Inflammatory macrophage treated with lipopolysaccharide for 1 hour (primary cell): ENCODE measurements around the gene NOL4L.

ENCODE experiments used
- DNase-seq, 2 donors: peaks; one replicate each; pipeline ENCODE4 v3.0.0-alpha.2; 2020 to 2022

NOL4L gene

DNA sequence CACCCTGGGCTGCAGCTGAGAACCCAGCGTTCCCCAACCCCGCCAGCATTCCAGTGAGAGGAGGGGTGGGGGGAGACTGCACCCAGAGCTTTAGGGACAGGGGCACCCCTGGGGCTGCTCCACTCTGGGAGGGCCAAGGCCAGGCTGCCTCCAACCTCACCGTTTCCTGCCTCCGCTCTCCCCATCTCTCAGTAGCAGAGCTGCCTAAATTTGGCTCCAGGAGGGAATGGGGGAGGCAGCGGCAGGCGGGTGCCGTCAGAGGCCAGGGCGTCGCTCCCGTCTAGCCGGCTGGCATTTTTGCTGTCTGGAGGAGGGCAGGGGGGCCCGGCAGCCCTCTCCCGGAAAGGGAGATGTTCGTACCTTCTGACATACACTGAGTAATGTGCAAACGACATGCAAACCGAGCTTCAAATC, 46.6 kb downstream of the NOL4L start:
- DNase-seq: no peak

DNA sequence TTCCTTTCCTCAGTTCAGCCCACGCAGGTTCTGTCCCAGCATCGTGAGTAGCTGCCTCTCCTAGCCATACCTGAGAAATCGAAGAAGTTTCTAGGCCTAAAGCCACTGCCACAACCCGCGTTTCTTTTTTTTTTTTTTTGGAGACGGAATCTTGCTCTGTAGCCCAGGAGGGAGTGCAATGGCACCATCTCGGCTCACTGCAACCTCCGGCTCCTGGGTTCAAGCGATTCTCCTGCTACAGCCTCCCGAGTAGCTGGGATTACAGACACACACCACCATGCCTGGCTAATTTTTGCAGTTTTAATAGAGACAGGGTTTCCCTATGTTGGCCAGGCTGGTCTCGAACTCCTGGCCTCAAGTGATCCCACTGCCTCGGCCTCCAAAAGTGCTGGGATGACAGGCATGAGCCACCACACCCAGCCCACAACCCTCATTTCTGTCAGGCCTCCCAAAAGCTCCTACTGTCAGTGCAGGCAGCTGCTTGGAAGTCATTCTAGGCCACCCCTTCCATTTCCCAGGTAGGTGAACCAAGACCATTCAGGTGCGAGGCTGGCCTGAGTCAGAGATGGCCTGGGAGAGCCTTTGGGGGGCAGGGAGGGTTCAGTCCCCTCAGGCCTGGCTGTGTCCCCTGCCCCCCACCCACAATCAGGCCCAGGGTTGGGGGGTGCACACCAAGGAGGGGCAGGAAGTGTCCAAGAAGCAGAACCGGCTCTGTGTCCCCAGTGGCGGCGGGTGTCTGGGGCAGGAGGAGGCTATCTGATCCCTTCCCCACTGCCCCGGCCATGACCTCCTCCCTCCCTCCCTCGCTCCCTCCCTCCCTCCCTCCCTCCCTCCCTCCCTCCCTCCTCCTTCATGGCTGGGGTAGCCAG, 47.2 kb downstream of the NOL4L start:
- no peak for DNase-seq

DNA sequence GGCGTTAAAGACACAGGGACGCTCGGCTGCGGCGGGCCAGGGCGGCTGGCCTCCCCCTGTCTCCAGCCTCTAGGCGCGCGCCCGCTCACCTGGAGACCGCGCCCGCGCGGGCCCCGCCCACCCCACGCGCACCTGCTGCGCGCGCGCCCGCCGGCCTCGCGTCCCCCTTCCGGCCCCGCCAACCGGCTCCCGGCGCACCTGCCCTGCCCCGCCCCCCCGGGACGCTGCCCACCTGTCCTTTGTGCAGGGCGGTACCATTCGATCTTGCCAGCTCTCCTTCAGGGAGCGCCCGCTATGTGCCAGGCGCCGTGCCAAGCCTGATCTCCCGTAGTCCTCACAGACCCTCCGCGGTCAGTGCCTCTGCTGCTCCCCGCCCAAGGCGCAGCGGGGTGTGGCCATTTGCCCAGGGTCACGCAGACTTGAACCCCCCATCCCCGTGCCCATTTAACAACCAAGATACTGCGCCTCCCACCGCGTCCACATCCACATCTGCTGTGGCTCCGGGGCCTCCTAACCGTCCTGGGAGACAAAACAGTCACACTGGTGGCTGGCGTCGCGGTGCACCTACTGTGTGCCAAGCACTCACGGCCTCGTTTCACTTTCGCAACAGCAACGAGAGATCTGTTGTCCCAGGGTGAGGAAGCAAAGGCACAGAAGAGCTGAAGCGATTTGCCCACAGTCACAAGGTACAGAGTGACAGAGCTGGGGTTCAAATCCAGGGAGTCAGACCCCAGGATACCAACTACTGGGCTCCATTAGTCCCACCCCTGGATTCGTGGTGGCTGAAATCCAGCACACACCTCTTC, 48.1 kb downstream of the NOL4L start:
- DNase-seq: peak in 1 of 2 donors; percentile 22

DNA sequence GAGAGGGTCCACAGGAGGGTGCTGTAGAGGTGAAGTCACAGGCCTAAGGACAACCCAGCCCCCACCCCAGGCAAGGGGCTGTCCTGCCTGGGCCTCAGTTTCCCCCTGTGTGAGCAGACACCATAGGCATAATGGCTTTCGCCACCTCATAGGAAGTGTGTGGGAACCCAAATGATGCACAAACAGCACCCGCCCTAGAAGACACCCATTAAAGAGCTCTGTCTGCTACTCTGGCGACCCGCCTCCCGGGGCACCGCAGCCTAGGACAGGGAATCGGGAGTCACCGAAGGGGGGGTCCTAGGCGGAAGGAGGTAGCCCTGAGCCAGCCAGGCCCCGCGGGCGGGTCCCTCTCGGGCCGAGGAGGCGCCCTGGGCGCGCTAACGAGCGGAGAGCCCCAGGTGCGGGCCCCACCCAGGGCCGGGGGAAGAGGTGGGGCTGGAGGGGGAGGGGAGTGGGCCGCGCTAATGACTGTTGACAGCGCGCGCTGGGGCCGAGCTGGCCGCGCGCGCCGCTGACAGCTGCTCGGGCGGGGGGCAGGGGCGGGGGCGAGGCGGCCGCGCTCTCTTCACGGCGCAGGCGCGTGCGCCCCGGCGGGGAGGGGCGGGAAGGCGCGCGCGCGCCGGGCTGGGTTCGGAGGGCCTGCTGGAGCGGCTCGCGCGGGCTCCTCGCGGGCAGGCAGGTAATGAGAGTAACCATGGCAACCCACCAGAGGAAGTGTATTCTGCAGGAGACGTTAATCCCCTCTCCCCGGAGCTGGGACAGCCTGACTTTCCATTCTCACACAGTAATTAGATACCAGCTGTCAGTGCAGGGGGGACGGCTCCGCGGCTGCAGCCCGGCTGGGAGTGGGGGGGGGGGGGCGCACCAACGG, 48.9 kb downstream of the NOL4L start:
- DNase-seq: peak in 1 of 2 donors; percentile 25

DNA sequence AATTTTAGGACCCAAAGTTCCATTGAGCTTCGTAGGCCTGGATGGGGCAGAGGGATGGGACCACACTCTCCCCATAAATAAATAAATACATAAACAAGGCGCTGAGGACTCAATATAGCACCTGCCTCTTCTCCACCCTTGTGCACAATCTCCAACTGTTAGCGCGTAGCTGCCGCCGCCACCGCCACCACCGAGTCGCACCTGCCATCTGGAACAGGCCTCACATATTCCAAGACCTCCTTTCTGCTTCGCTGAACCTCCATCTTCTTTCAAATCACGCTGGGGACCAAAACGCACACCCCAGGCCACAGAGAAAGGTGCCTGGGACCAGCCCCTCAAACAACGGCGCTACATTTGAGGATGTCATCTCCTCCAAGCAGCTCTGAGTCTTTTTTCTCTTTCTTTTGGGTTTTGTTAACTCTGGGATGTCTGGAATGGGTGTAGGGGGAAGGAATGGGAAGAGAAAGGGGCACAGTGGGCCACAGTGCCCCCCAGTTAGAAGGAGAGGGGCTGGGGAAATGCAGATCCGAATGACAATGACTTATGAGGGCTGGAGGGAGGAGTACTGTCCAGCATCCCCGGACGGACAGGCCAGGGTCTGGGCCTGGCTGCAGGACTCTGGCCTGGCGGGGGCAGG, 49.7 kb downstream of the NOL4L start:
- no peak for DNase-seq

DNA sequence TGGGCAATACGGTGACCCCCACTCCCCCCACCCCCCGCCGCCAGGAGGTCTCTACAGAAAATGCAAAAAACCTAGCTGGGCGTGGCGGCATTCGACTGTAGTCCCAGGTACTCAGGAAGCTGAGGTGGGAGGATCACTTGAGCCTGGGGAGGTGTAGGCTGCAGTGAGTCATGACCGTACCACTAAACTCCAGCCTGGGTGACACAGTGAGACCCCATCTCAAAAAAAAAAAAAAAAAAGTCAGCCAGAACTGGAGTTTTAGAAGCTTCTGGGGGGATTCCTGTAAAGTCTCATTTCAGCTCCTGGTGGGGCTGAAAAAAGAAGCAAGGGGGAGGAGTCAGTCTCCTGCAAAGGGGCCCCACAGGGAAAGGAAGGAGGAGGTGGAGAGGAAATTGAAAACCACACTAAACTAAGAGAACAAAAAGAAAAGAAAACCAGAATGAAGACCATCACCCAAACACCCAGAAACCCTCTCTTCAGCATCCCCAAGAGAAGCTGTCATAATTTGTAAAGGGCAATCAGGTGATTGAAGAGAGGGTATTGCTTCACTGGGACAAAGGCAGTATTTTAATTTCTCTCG, 50.4 kb downstream of the NOL4L start:
- DNase-seq: no peak

DNA sequence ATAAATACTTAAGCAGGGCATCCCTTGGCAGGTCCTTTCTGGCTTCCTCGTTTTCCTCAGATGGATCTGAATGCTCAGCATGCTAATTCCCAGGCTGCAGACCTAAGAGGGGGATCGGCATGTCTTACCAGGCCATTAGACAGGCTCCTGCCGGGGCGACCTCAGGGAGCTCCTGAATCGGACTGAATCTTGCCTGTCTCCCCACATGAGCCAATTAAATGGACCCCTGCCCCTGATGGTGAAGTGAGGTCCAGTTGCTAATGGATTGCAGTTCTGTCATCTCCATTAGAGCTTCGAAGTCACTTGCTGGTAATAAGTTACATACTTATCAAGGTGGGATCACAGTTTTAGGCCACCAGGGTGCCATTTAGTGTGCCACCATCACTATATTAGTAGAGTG, 51.4 kb downstream of the NOL4L start:
- DNase-seq: no peak

DNA sequence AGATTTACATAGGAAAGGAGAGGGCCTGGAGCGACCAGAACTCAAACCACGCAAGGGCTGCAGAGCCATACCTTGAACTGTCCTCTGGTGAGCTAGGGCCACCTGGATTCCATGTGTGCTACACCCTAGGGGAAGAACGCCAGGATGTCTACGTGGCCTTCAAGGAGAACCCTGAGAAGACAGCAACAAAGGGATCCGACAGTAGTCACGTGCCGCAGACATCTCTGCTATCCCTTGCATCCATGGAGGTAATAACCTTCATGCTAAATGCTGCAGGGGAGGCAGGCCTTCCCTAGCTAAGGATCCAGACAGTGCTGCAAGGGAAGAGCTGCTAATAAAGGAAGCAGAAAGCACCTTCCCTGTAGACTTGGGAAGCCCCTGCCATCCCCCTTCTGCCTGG, 52.9 kb downstream of the NOL4L start:
- no peak for DNase-seq

DNA sequence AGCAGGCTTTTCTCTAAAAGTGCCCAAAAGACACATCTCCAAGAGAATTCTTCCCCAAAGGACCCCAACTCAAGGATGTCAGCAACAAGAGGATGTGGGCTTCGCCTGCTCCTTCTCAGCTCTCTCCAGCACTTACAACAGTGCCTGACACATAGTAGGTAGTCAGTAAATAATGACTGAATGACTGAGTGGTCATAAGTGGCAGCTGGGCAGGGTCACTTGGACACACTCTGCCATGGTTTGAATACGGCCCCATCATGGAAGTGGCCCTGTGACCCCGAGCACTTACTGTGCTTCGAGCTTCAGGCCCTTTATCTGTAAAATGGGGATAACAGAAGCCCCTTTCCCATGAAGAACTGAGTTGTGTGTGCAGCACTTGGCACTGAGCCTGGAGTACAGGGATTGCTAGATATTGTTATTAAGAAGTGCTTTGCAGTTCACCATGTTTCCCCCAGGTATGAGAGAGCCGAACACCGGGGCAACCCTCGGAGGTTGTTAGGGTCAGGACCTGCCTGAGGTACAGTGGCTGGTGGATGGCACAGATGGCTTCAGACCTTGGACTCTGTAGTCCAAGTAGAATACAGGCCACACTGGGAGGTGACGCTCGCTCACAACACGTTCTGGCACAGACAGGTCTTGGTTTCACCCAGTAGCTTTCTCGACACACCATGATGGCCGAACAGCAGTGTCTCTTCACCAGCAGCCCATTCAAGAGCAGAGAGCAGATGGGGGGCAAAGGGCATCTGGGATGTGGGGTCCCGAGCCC, 56.0 kb downstream of the NOL4L start:
- no peak for DNase-seq

DNA sequence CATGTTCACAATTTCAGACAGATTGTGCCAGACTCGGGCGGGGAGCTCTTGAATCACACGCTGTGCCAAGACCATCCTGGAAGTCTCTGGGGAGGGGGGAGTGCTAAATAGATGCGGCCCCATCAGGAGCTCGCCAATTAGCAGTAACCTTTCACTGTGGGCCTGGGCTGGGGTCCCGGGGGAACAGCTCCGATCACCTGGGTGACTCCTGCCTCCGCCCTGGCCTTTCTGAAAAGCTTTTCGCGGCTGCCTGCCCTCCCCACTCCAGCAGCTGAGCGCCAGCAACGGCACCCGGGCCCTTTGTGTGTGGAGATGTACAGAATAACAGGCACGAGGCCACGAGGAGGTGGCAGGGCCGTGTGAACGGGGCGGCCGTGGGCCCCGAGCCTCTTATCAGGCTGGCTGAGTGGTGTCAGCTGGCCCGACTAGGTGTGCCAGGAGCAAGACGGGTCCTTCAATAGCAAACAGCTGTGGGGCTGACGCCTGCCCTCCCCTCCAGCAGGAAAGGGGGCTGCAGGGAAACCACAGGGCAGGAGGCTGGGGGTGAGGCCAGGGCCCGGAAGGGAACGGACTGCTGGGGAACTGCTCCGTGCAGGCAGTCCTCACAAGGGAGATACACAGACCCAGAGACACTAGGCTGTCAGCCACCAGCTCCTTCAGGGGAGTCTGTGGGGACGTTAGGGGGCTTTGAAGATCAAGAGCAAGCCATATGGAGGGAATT, 56.8 kb downstream of the NOL4L start:
- no peak for DNase-seq

DNA sequence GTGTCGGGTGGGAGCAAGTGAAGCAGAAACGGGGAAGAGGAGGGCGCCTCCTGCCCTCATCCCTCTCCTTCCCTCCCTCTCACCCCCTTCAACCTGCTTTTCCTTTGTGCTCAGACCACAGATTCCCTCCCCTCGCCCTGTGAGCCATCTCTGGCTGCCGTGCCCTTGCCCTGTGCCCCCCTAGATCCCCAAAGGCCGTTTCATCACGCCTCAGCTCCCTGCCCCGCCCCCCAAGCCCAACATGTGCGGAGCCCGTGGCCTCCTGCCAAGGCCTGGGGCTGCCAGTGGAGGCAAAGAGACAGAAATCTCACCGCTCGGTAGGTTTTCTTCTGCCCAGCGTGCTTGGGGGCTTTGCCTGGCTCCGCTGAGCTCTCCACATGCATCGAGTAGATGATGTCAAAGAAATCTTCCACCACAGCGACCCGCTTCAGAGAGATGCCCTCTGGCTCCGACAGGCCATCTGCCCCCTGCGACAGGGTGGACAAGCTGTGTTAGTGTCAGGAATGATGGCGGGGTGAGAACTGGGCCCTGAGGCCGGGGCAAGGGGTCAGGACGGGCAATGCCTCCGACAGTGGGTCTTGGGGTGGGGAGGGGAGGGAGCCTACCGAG, 57.6 kb downstream of the NOL4L start:
- DNase-seq: no peak

DNA sequence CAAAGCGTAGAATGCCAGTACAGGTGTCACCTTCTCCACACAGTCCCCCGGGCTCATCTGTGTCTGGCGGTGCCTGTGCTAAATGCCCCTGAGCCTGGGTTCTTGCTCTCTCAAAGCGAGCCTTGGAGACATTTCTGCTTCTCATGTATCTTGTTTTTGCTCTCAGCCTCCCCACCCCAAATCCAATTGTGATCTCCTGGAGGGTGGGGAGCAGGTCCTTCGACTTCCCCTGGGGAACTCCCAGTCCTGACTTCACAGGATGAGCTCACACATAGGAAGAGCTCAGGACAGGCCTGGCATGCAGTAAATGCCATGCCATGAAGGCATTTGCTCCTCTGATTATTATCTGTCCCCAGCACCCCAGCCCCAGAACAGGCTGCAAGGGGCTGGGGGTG, 58.1 kb downstream of the NOL4L start:
- peak; percentile 50 to 78 for DNase-seq

DNA sequence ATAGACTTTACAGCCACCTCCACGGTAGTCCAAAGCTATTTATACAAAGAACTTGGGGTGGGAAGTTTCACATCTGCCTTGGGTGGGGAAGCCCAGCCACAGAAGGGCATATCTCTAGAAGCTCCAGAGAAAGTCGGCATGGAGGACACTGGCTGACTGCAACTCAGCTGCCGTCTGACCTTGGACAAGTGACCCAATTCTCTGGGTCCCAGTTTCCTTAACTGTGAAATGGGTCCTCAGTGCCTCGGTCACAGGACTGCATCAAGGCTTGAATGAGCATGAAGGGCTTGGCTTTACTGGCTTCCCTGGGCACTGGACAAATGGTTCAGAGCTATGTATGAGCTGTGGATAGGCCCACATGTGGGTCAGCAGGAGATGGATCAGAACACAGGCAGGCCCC, 58.6 kb downstream of the NOL4L start:
- DNase-seq: peak; percentile 56 to 75

DNA sequence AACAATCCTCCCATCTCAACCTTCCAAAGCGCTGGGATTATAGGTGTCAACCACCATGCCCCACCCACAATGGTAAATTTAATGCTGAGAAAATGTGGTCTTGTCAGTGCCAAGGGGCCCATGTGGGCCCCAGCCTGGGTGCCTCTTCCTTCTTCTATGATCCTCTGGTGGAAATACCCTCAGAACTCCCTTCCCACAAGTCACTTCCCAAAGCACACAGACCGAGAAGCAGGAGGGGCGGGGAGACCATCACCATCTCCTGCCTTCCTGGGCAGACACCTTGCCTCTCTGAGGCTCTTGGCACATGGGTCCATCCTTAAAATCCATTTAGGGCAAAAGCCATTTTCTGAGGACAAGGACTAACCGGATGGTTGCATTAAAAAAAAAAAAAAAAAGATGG, 59.0 kb downstream of the NOL4L start:
- DNase-seq: peak; percentile 67 to 83

DNA sequence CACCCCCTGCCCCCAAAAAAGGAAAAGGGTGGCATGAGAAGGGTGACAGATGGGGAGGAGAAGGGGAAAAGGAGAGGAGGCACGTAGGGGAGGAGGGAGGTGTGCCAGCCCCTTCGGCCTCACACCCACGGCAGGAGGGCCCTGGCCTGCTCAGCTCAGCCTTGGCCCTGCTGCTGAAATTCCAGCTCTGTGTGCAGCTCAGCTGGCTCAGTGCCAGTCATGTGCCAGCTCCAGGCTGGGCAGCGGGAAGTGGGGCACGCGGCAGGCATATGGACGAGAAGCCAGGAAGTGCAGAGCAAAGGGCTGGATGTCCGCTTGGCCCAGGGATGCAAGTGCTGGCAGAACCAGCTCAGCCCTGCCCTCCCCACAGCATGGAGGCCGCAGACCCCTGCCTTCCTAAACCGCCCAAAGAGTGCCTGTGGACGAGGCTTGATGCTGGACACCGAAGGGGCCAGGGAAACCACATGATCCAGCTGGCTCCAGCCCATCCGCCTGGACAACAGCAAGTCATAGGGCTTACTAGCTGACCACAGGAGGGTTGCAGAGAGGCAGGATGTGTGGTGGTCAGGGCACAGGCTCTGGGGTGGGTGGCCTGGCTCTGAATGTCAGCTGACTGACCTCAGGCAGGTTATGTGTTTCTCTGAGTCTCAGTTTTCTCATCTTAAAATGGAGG, 60.2 kb downstream of the NOL4L start:
- no peak for DNase-seq

DNA sequence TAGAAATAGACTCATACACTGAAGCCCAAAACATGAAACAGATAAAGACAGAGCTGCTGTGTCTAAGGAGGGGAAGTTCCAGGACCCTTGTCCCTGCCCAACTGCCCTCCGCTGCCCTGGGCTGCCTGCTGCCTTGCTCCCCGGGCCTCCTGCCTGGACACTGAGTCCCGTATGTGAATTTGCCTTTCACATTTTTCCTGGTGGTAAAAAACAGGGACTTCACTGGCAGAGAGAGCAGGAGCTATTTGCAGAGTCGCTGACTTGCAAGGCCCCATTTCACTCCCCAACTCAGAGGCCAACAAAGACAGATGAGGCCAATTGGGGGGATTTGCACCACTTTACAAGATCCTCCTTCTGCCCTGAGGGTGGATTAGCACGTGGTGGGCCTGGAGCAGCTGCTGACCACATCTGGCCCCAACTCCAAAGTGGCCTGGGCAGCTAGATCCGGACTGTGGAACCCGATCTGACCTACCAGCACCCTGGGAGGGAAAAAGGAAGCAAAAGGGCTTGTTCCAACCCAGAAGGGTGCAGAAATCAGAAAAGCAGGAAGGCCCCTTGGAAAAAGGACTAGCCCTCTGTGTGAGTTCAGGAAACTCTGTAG, 61.4 kb downstream of the NOL4L start:
- DNase-seq: no peak

DNA sequence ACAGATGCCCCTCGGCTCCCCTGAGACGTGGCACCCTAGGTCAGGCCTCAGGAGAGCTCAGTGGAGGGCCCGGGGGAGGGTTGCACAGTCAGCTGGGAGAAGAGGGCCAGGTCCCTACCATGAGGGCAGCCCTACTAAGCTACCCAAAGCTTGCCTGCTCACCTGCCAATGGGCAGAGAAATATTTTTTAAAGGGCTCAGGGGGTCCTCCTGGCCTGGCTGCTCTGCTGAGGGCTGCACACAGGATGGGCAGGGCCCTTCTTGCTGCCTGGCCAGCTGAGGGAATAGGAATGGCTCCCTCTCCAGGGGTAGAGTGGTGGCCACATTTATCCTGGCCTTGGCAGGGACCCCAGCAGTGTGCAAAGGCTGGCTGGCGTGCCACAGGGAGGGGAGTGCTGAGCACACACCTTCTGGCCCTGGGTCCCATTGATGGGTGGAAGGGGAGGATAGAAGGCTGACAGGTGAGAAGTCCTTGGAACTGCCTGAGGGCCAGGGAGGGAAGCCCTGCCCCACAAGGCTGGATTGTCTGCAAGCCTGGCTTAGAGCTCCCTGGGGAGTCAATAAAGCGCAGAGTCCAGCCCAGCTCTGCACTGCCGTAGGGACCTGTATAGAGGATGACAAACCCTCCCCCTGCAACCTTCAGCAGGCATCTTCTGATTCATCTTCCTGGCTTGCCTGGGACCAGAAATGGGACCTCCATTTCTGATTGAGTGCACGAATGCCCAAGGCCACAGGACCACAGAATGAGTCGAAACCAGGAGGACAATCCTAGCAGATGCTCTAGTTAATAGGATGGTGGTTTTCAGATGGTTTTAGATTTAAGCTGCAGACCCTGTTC, 62.1 kb downstream of the NOL4L start:
- DNase-seq: no peak

DNA sequence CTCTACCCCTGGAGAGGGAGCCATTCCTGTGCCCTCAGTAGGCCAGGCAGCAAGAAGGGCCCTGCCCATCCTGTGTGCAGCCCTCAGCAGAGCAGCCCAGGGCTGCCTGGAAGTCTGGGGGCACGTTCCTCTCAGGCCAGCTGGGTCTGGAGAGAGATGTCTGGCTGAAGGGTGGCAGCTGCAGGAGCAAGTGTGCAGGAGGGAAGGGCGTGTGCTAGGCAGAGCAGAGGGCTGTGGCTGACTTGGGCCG, 62.7 kb downstream of the NOL4L start:
- no peak for DNase-seq
